A549 treated with AZD9567 at 1 μM for 4 hours (cell line): ENCODE data around the gene MAOA. TPM values are rescaled to one million over a fixed set of nuclear protein-coding genes. Genes with fewer than 3 reads are reported as not detected.

Experiments used
- total RNA-seq: library from RNA; stranded (reverse); fragments of 200-300 nt; extraction: Qiagen RNA extraction; gene quantifications from 5 replicates; pipeline ENCODE4 v1.2.3, GENCODE V29; 2022; ENCODE audit not compliant: insufficient read depth

Gene MAOA
- 0.46 to 0.73 TPM (median 0.48 TPM) in 4 of 5 replicates, not detected in the other for total RNA-seq

DNA sequence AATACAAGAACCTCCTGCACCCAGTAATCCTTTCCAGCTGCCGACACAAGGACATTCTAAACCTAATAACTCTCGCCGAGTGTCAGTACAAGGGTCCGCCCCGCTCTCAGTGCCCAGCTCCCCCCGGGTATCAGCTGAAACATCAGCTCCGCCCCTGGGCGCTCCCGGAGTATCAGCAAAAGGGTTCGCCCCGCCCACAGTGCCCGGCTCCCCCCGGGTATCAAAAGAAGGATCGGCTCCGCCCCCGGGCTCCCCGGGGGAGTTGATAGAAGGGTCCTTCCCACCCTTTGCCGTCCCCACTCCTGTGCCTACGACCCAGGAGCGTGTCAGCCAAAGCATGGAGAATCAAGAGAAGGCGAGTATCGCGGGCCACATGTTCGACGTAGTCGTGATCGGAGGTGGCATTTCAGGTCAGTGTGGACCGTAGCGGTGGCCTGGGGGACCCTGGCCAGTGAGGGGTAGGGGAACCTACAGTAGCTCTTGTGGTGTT lies at the start of gene MAOA:
MAOA (plus strand) TSS at position 295 of the 490 bp plus-strand sequence; CDS start at position 338, 43 bp downstream.

Other genes starting within 250 kb of the MAOA start
- gene MAOB, start 226.2 kb downstream of the MAOA start, total RNA-seq = 0.08 to 0.15 TPM (median 0.13 TPM) in 4 of 5 replicates, not detected in the other